ENCODE data around the gene TMEM145. TPM values are rescaled to one million over a fixed set of nuclear protein-coding genes. Genes with fewer than 3 reads are reported as not detected.

The TMEM145 gene
- total RNA-seq, 2 donors from 2014 or later = 0.85 TPM; not detected in 1

GRCh38 chr19:42287017-42287826 lies 25.9 kb upstream of the TMEM145 start:
- TF ChIP-seq, protein P1, sequence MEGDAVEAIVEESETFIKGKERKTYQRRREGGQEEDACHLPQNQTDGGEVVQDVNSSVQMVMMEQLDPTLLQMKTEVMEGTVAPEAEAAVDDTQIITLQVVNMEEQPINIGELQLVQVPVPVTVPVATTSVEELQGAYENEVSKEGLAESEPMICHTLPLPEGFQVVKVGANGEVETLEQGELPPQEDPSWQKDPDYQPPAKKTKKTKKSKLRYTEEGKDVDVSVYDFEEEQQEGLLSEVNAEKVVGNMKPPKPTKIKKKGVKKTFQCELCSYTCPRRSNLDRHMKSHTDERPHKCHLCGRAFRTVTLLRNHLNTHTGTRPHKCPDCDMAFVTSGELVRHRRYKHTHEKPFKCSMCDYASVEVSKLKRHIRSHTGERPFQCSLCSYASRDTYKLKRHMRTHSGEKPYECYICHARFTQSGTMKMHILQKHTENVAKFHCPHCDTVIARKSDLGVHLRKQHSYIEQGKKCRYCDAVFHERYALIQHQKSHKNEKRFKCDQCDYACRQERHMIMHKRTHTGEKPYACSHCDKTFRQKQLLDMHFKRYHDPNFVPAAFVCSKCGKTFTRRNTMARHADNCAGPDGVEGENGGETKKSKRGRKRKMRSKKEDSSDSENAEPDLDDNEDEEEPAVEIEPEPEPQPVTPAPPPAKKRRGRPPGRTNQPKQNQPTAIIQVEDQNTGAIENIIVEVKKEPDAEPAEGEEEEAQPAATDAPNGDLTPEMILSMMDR (IDR thresholded peaks at IDR 0.05) = no peak
- no peak for TF ChIP-seq POLR2A (IDR thresholded peaks at IDR 0.05)
- no peak for TF ChIP-seq POLR2AphosphoS5 (IDR thresholded peaks at IDR 0.05)
- no peak overlapping the region for H3K4me3 ChIP-seq
- peak overlapping the region; percentile 78 to 98 for H3K27ac ChIP-seq
- peaks cover 10 to 32% of the 10 kb centered on the region in 2 donors for H3K36me3 ChIP-seq
- 85% methylated on average over 27 of the region's 30 CpGs for WGBS
- H3K4me1 ChIP-seq (replicated peaks) = peaks cover 25% of the 10 kb centered on the region
- no peak for DNase-seq (ENCODE audit: low spot score)
- intact Hi-C loops (cut with DNase I) = no loop called here
- H3K27me3 ChIP-seq (replicated peaks; ENCODE audit: insufficient read depth) = no peaks in the 10 kb centered on the region
- no peaks in the 10 kb centered on the region for H3K9me3 ChIP-seq

DNA sequence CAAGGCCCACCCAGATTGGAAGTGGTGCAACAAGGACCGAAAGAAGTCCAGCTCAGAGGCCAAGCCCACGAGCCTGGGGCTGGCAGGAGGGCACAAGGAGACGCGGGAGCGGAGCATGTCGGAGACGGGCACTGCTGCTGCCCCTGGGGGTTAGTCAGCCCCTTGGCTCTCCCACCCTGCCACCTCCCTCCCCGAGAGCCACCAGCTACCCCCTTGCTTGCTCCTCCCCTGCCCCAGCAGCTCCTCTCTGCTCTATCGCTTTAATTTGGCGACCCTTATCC lies 25.3 kb upstream of the TMEM145 start:
- DNase-seq (ENCODE audit: low spot score) = no peak
- H3K4me1 ChIP-seq (replicated peaks) = peaks cover 25% of the 10 kb centered on the region
- WGBS = 84% methylated on average over 10 of the region's 10 CpGs
- TF ChIP-seq POLR2AphosphoS5 (IDR thresholded peaks at IDR 0.05) (no peak), POLR2A (IDR thresholded peaks at IDR 0.05) (no peak)
- TF ChIP-seq, protein P1 (IDR thresholded peaks at IDR 0.05) = no peak
- no peaks in the 10 kb centered on the region for H3K9me3 ChIP-seq
- intact Hi-C loops (cut with DNase I) = no loop called here
- H3K36me3 ChIP-seq = peaks cover 10 to 32% of the 10 kb centered on the region in 2 donors
- H3K4me3 ChIP-seq = no peak overlapping the region
- H3K27me3 ChIP-seq (replicated peaks; ENCODE audit: insufficient read depth) = no peaks in the 10 kb centered on the region
- peak overlapping the region in 1 of 2 donors; percentile 98 for H3K27ac ChIP-seq

DNA sequence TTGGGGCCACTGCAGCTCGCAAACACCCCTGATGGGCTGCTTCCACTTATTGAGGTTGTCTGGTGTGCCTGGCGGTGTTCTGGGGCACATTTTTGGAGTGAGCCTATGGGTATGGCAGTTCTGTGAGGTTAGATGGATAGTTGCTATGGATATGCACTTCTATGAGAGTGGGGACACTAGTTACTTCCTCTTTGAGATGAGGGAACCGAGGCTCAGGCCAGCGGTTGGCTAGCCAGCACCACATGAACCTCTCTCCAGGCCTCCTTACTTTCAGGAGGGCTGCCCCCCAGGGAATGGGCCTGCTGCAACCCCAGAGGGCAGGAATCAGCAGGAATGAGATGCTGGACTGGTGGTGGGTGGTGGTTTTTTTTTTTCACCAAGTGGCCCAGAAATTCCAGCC lies 24.7 kb upstream of the TMEM145 start:
- intact Hi-C loops (cut with DNase I) = no loop called here
- DNase-seq (ENCODE audit: low spot score) = no peak
- Histone ChIP-seq H3K27ac (no peak overlapping the region), H3K27me3 (replicated peaks; ENCODE audit: insufficient read depth) (no peaks in the 10 kb centered on the region), H3K4me1 (replicated peaks) (peaks cover 19% of the 10 kb centered on the region), H3K9me3 (no peaks in the 10 kb centered on the region), H3K4me3 (no peak overlapping the region), H3K36me3 (peaks cover 10 to 32% of the 10 kb centered on the region in 2 donors)
- TF ChIP-seq POLR2AphosphoS5 (IDR thresholded peaks at IDR 0.05) = no peak
- TF ChIP-seq, protein P1 (IDR thresholded peaks at IDR 0.05) = no peak
- no peak for TF ChIP-seq POLR2A (IDR thresholded peaks at IDR 0.05)
- 80% methylated on average over 4 of the region's 4 CpGs for WGBS

DNA sequence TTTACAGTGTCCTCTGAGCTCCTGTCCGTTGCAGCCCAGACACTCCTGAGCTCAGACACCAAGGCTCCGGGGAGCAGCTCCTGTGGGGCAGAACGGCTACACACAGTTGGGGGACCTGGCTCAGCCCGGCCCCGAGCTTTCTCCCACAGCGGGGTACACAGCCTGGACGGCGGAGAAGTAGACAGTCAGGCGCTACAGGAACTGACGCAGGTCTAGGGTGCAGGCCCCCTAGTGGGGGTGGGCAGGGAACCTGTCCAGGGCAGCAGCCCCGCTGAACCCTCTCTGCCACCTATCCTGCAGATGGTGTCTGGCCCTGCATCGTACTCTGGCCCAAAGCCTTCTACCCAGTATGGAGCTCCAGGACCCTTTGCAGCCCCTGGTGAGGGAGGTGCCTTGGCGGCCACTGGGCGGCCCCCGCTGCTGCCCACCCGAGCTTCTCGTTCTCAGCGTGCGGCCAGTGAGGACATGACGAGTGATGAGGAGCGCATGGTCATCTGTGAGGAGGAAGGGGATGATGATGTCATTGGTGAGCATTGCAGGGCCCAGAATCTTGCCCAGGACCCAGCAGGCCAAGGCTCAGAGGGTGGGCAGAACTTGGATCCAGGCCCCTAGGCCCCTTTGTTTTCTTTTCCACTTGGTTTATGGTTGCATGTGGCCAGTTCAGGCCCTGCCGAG lies 24.1 kb upstream of the TMEM145 start:
- 85% methylated on average over 22 of the region's 22 CpGs for WGBS
- DNase-seq (ENCODE audit: low spot score) = no peak
- no peaks in the 10 kb centered on the region for H3K9me3 ChIP-seq
- no peak for TF ChIP-seq POLR2A (IDR thresholded peaks at IDR 0.05)
- TF ChIP-seq, protein P1 (IDR thresholded peaks at IDR 0.05) = no peak
- TF ChIP-seq POLR2AphosphoS5 (IDR thresholded peaks at IDR 0.05) = no peak
- H3K36me3 ChIP-seq = peaks cover 10 to 32% of the 10 kb centered on the region in 2 donors
- H3K4me3 ChIP-seq = no peak overlapping the region
- no peaks in the 10 kb centered on the region for H3K27me3 ChIP-seq (replicated peaks; ENCODE audit: insufficient read depth)
- intact Hi-C loops (cut with DNase I) = no loop called here
- no peak overlapping the region for H3K27ac ChIP-seq
- peaks cover 19% of the 10 kb centered on the region for H3K4me1 ChIP-seq (replicated peaks)

Data from prostate gland (tissue), 2 donors.